OCI-M1 (cell line): ENCODE data around the gene MSX1.

Experiments
- DNase-seq: peaks from one replicate; lab custom pipeline; 2025; lab: John Stamatoyannopoulos, UW

The MSX1 gene

GRCh38 chr4:4857809-4858508 lies 1.5 kb upstream of the MSX1 start:
- DNase-seq = no peak

GRCh38 chr4:4858527-4859324 lies 739 bp upstream of the MSX1 start:
- no peak for DNase-seq

DNA sequence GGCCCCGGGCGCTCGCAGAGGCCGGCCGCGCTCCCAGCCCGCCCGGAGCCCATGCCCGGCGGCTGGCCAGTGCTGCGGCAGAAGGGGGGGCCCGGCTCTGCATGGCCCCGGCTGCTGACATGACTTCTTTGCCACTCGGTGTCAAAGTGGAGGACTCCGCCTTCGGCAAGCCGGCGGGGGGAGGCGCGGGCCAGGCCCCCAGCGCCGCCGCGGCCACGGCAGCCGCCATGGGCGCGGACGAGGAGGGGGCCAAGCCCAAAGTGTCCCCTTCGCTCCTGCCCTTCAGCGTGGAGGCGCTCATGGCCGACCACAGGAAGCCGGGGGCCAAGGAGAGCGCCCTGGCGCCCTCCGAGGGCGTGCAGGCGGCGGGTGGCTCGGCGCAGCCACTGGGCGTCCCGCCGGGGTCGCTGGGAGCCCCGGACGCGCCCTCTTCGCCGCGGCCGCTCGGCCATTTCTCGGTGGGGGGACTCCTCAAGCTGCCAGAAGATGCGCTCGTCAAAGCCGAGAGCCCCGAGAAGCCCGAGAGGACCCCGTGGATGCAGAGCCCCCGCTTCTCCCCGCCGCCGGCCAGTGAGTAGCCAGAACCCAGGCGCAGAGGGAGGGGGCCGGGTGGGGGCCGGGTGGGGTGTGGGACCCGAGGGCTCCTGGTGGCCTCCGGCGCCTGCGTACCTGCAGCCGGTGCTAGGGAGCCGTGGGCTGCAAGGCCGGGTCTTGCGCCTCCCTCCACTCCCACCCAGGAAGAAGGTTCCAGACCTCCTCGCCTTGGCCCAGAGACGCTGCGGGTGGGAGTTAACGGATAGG lies 534 bp downstream of the MSX1 start:
- DNase-seq = no peak

DNA sequence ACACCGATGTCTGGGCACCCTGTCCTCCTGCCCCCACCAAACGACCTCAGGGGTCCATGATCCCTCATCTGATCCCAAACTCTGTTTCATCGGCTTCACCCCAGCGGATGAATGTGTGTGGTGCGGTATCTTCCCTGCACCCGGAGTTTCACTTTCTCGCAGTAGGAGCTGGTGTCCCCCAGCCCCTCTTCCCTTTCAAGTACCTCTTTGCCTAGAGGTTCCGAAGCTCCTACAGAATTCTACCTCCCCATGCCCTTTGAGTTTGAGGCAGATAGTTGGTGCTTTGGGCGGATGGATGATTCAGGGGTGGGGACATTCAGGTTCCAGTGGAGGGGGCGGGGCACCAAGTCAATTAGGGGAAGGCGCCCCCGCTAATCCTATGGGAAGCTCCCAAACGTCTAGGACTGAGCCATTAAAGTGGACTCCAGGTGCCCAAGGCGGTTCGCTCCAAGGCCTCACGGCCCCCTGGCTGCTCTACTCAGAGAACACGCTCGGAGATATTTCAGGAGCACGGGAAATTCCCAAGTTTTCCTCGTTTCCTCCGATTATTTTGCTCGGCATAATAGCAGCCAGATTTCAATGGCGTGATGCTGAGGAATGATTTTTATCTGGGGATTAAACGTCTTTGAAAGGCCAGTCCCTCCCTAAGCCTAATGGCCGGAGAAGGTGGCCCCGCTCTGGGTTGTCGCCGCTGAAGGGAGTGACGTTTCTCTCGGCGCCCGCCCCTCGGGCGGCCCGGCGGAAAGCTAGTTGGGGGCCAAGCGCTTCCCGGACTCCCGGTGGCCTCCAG lies 1.3 kb downstream of the MSX1 start:
- DNase-seq = no peak

GRCh38 chr4:4861390-4862018 lies 2.0 kb downstream of the MSX1 start:
- DNase-seq = no peak

DNA sequence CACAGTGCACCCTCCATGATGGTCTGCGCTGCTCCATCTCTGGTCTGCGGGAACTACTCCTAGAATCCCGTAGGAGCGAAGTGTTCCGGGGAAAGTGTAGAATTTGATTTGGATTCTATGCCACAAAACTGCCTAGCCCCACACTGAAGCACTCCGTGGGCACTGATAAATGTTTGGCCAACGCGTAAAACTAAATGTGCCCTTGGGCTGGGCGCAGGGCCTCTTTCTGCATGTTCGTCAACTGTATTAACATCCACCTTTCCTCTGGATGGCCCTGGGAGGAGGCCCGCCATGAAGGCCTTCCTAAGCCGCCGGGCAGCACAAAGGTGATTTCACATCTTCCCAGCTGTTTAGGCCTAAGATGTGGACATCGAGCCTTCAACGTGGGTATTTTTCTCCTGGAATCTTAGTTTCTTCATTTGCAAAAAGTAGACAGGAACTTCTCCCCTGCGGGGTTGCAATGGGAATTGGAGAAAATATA lies 2.6 kb downstream of the MSX1 start:
- DNase-seq = no peak

DNA sequence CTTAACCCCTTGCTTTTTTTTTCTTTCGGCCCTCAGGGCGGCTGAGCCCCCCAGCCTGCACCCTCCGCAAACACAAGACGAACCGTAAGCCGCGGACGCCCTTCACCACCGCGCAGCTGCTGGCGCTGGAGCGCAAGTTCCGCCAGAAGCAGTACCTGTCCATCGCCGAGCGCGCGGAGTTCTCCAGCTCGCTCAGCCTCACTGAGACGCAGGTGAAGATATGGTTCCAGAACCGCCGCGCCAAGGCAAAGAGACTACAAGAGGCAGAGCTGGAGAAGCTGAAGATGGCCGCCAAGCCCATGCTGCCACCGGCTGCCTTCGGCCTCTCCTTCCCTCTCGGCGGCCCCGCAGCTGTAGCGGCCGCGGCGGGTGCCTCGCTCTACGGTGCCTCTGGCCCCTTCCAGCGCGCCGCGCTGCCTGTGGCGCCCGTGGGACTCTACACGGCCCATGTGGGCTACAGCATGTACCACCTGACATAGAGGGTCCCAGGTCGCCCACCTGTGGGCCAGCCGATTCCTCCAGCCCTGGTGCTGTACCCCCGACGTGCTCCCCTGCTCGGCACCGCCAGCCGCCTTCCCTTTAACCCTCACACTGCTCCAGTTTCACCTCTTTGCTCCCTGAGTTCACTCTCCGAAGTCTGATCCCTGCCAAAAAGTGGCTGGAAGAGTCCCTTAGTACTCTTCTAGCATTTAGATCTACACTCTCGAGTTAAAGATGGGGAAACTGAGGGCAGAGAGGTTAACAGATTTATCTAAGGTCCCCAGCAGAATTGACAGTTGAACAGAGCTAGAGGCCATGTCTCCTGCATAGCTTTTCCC lies 3.4 kb downstream of the MSX1 start:
- no peak for DNase-seq

- no peak for DNase-seq
These were observed 5.0 kb downstream of the MSX1 start for GRCh38 chr4:4864443-4864939.

DNA sequence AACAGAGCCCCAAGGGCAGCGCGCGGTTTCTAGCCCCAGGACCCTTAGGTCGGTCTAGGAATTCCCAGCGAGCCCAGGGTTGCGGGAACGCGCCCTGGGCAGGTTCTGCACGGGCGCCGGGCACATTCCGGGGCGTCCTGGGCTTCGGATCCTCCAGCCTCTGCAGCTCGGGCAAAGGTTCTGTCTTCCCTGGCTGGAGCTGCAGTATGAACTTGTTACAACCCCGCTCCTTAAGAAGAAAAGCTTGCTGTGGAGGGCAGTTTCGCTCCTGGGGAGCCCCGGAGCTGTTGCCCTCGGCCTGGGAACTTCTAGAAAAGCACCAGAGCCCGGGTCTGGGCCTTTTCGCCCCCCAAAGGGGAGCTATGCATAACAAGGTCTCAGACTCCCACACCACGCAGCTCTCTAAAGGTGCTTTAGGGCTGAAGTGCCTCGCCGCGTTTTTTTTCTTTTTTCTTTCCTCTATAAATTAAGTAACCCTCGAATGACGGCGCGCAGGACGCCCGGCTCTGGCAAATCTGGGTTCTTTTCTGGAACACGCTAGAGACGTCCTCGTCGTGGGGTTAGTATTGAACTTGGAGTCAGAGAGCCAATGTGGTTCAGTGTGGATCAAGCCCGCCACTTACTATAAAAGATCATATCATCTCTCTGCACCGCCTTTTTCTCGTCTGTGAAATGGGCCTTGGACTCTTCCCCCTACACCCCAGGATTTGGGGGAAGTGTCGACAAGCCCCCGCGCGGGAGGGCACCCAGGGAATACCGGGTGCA lies 5.7 kb downstream of the MSX1 start:
- no peak for DNase-seq

GRCh38 chr4:4865705-4866123 lies 6.2 kb downstream of the MSX1 start:
- no peak for DNase-seq

DNA sequence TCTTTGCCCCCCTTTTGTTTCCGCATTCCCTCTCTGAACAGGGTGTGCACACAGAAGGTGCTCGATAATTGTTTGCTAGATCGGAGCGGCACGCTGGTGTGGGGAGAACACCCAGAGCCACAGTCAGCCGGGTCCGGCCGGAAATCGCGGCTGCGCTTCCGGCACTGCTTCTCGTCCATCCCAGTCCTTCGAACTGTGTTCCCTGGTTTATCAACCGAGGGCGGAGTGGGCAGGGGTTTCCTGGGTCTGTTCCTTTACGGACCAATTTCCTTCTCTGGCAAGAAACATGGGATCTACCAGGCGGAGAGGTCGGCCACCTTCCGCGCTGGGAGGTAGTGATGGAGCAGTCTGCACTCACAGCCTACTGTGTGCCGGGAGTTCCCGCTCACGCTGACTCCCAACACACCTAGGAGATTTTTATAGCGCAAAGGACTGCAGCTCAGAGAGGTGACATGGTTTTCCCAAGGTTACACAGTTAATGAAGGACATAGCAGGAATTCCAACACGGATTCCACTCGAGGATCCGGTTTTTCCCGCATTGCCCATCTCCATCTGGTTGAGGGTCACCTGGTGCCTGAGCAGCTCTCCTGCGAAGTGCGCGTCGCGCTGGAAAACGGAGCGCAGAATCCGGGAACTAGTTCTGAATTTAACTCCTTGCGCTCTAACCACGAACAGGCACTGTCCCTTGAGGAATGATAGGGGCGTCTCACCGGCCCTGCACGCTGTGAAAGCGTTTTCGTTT lies 6.8 kb downstream of the MSX1 start:
- no peak for DNase-seq

DNA sequence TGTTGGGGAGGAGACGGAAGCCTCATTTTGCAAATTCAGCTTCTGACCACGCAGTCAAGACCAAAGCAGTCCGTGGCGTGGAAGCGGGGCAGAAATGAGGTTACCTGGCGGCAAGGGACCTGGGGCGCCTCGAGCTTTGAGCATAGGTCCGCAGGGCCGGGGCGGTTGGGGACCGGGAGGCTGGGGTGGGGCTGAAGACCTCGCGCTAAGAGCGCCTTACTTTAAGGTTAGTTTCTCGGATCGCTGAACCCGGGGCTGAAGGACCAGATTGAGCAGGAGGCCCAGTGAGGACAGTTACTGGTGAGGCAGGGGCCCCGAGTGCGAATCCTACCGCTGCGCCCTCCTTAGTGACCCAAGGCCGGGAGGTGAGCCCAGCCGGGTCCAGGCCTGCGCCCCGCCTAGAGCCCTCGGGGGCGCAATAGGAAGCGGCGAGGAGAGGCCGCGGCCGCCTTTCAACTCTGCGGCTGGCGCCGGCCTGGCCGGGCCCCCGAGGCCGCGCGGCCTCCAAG lies 7.5 kb downstream of the MSX1 start:
- DNase-seq = no peak

DNA sequence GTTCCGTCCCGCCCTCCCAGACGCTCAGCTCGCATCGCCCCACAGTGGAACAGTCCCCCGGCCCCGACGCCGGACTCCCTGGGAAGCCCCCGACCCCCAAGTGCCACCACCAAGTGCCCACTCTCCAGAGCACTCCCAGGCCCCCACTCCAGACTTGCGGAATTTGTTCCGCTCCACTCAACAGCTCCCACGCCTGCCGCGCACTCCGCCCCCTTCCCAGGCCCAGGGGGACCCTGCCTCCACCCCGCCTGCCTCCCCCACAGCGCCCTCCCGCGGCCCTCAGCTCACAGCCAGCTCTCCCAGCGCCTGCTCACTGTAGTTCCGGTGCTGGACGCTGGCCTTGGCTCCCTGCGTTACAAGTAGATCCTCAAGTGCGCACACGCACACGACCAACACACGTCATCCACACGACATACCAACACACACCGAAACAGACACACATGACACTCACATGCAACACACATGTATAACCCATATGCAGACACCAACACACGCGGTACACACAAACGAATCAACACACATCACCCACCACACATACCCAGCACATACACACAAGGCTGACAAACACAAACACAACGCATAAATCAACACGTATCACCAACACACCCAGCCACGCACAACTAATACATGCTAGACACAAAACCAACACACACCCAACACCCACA lies 8.0 kb downstream of the MSX1 start:
- DNase-seq = no peak

- DNase-seq = no peak
These were observed 8.7 kb downstream of the MSX1 start for GRCh38 chr4:4868040-4868757.

GRCh38 chr4:4868758-4869723 lies 9.6 kb downstream of the MSX1 start:
- no peak for DNase-seq
